KMS-11 (cell line): Measurements from ENCODE around the gene PRKCD.

ENCODE experiments used
- H2AFZ ChIP-seq: fragments of 200-600 bp; sonication (generic); 2 replicates; pipeline ENCODE4 v1.6.1; 2016; ENCODE audit warnings: antibody characterized with exemption, mixed run types, low read depth
- H3K27ac ChIP-seq: fragments of 200-600 bp; sonication (generic); 2 replicates; pipeline ENCODE4 v1.6.1; 2016; ENCODE audit warnings: mild to moderate bottlenecking, mixed run types
- H3K27me3 ChIP-seq: fragments of 200-600 bp; sonication (generic); 2 replicates; pipeline ENCODE4 v1.6.1; 2017; ENCODE audit warnings: mild to moderate bottlenecking, low read depth, mixed run types, moderate library complexity; ENCODE audit not compliant: insufficient read depth
- H3K36me3 ChIP-seq: fragments of 200-600 bp; sonication (generic); 2 replicates; pipeline ENCODE4 v1.6.1; 2017; ENCODE audit warnings: mild to moderate bottlenecking, mixed run types; ENCODE audit not compliant: insufficient read depth
- H3K4me1 ChIP-seq: fragments of 200-600 bp; sonication (generic); 2 replicates; pipeline ENCODE4 v1.6.1; 2016; ENCODE audit warnings: mild to moderate bottlenecking, low read depth, mixed run types; ENCODE audit not compliant: poor library complexity, severe bottlenecking
- H3K4me2 ChIP-seq: fragments of 200-600 bp; sonication (generic); 2 replicates; pipeline ENCODE4 v1.7.0; 2016; ENCODE audit warnings: mild to moderate bottlenecking, mixed run types
- H3K4me3 ChIP-seq: fragments of 200-600 bp; sonication (generic); IDR thresholded peaks from 2 replicates; pipeline ENCODE4 v1.6.1; 2017; ENCODE audit warnings: low read depth, low read length, mixed read lengths; ENCODE audit not compliant: insufficient read depth
- H3K79me2 ChIP-seq: fragments of 200-600 bp; sonication (generic); 2 replicates; pipeline ENCODE4 v1.6.1; 2016; ENCODE audit warnings: low read depth, mixed run types; ENCODE audit not compliant: insufficient read depth
- H3K9ac ChIP-seq: fragments of 200-600 bp; sonication (generic); 2 replicates; pipeline ENCODE4 v1.6.1; 2016; ENCODE audit warnings: mild to moderate bottlenecking, mixed run types
- H4K20me1 ChIP-seq: fragments of 200-600 bp; sonication (generic); 2 replicates; pipeline ENCODE4 v1.6.1; 2016; ENCODE audit warnings: mild to moderate bottlenecking, mixed run types; ENCODE audit not compliant: insufficient read depth
- CTCF ChIP-seq: fragments of 200-600 bp; sonication (generic); conservative IDR thresholded peaks from 2 replicates; pipeline ENCODE4 v1.6.1; 2017; ENCODE audit warnings: low read depth, mild to moderate bottlenecking, antibody characterized with exemption, low read length, moderate library complexity, mixed read lengths

The PRKCD gene

GRCh38 chr3:53159156-53160060 is 1.6 kb upstream of the PRKCD start:
- H3K36me3 ChIP-seq, result no peaks in the 10 kb centered on the region
- no peaks in the 10 kb centered on the region for H3K27me3 ChIP-seq
- H2AFZ ChIP-seq, result no peak overlapping the region
- no peak for TF ChIP-seq CTCF
- peaks cover 14% of the 10 kb centered on the region for H3K4me1 ChIP-seq
- no peaks in the 10 kb centered on the region for H3K79me2 ChIP-seq
- peak overlapping the region; percentile 43 for H3K4me3 ChIP-seq
- H4K20me1 ChIP-seq, result no peaks in the 10 kb centered on the region
- H3K9ac ChIP-seq, result no peak overlapping the region
- H3K4me2 ChIP-seq, result no peak overlapping the region; the same call in 1 of the 2 replicates
- no peak overlapping the region for H3K27ac ChIP-seq

DNA sequence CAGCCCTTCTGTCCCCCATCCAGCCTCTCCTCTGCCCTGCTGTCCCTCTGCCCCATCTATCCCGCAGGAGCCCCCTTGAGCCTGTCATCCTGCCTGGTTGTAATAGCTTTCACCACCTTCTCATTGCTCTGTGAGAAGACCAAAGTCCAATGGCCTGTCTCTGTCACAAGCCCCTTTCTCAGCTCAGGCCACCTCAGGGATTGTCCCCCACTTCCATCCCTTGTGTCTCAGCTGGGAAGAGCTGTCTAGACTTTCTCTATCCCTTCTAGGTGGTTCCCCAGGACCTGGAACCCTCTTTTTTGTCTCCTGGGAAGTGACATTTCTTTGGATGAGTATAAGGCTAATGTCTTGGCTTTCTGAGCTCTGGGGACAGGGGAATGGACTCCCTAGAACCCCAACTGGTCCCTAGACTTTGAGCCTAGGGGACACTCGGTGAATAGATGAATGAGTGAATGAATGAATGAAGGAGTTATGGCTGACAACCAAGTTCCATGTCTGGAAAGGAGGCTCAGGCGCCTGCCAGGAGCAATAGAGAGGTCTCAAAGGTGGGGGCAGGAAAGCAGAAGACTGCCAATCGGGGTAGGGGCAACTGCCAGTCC is 849 bp upstream of the PRKCD start:
- Histone ChIP-seq H3K79me2 (no peaks in the 10 kb centered on the region), H3K36me3 (no peaks in the 10 kb centered on the region), H3K4me3 (peak overlapping the region; percentile 43), H3K27ac (no peak overlapping the region), H4K20me1 (no peaks in the 10 kb centered on the region), H2AFZ (no peak overlapping the region; the same call in 1 of the 2 replicates), H3K4me2 (peak overlapping the region; percentile 71), H3K4me1 (peaks cover 14% of the 10 kb centered on the region), H3K27me3 (no peaks in the 10 kb centered on the region), H3K9ac (peak overlapping the region; percentile 44; the same call in 1 of the 2 replicates)
- no peak; the same call in 1 of the 2 replicates for TF ChIP-seq CTCF

- Histone ChIP-seq H4K20me1 (no peaks in the 10 kb centered on the region), H3K27ac (no peak overlapping the region), H3K79me2 (no peaks in the 10 kb centered on the region; the same call in 1 of the 2 replicates), H3K4me2 (no peak overlapping the region), H3K36me3 (no peaks in the 10 kb centered on the region), H3K27me3 (no peaks in the 10 kb centered on the region), H3K4me1 (peaks cover 14% of the 10 kb centered on the region), H3K9ac (peak overlapping the region; percentile 51; the same call in 1 of the 2 replicates), H3K4me3 (no peak overlapping the region), H2AFZ (no peak overlapping the region; the same call in 1 of the 2 replicates)
- TF ChIP-seq CTCF, result no peak
These were observed 426 bp downstream of the PRKCD start for GRCh38 chr3:53161450-53161819.

DNA sequence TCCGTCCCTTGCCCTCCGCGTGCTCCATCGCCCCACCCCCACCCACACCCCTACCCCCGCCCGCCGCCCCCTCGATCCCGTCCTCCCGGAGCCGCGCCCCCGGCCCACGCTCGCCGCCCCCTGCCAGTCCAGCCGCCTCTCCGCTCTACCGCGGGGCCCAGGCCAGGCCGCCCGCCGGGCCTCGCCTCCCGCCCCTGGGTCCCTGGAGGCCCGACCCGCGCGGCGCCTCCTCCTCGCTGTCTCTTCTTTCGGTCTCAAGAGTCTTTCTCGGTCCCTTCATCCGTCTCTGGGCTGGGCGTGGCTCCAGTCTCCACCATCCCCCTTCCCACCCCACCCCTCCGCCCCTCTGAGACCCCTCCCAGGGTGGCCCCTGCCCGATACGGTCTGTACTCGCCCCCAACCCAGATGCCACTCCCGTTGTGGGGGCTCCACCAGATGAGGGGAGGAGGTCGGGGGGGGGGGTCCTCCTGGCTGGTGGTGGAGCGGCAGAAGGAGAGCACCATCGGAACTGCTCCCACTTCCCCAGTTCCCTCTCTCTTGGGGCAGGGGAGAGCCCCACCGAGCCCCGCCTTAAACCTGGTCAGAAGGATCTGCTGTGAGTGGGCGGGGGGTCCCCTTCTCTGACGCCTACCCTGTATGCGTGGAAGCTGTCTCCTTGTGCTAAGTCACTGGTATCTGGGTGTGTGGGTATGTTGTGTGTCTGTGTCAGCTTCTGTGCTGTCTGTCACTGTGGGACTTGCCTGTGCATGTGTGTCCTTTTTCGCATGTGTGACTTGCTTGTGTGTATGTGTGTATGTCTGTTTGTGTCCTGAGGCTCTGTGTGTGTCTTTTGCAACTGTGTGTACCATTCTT is 1.0 kb downstream of the PRKCD start:
- Histone ChIP-seq H3K79me2 (no peaks in the 10 kb centered on the region; the same call in 1 of the 2 replicates), H2AFZ (no peak overlapping the region), H3K4me2 (peak overlapping the region; percentile 29; the same call in 1 of the 2 replicates), H3K36me3 (no peaks in the 10 kb centered on the region), H3K9ac (peak overlapping the region; percentile 51; the same call in 1 of the 2 replicates), H3K27ac (no peak overlapping the region), H3K4me1 (peaks cover 14% of the 10 kb centered on the region), H3K4me3 (no peak overlapping the region), H3K27me3 (no peaks in the 10 kb centered on the region), H4K20me1 (no peaks in the 10 kb centered on the region)
- TF ChIP-seq CTCF, result no peak
